Pancreas (tissue), 10 donors: ENCODE data around the gene ITPKB. TPM values are rescaled to one million over a fixed set of nuclear protein-coding genes. Genes with fewer than 3 reads are reported as not detected.

Experiments used
- ATAC-seq, 4 donors: fragments of 200-7000 bp; cut with Tn5 transposase; one replicate each; pipeline versions ENCODE4 v1.8.0 to v1.9.1; 2020; ENCODE audit warnings: mild to moderate bottlenecking in 4 of 4, moderate library complexity in 4 of 4
- DNase-seq, 6 donors: peaks; one replicate each; pipeline ENCODE4 v3.0.0-alpha.2; 2020
- FAIRE-seq: peaks from 2 replicates; lab custom pipeline; 2012; peaks lifted over from hg19 to GRCh38; lab: Jason Lieb, UNC
- H3K27ac ChIP-seq, 4 donors: fragments of 200-600 bp; sonication (generic); 1 replicate in 3 of 4; 2 replicates in 1 of 4; pipeline versions ENCODE4 v1.5.0 to v1.8.0; 2020
- H3K27me3 ChIP-seq, 4 donors: fragments of 200-600 bp; one replicate each; pipeline ENCODE4 v1.8.0; 2021
- H3K36me3 ChIP-seq, 3 donors: fragments of 200-600 bp; sonication (generic) in 1 of 3; one replicate each; pipeline versions ENCODE4 v1.5.0 to v1.8.0; 2020 to 2021
- H3K4me1 ChIP-seq, 3 donors: fragments of 200-600 bp; one replicate each; pipeline ENCODE4 v1.8.0; 2021
- H3K4me3 ChIP-seq, 4 donors: fragments of 200-600 bp; sonication (generic) in 2 of 4; one replicate each; pipeline versions ENCODE4 v1.5.0 to v1.8.0; 2020 to 2021
- H3K9me3 ChIP-seq, 4 donors: fragments of 200-600 bp; one replicate each; pipeline ENCODE4 v1.8.0; 2021
- CTCF ChIP-seq, 4 donors: fragments of 200-600 bp; sonication (generic) in 3 of 4; IDR thresholded peaks; one replicate each; pipeline versions ENCODE4 v1.5.0 to v1.8.0; 2021; ENCODE audit warnings: antibody characterized with exemption in 4 of 4
- WGBS, 2 donors: extraction: QIAGEN DNeasy Blood & Tissue Kit; methylation state at CpG; one replicate each; pipeline ENCODE4 v1.1.7; 2013; 5-methylcytosine and 5-hydroxymethylcytosine counted together
- intact Hi-C, 3 donors: fragments of 100-400 bp; cut with DNase I; formaldehyde crosslinking; loops; one replicate each; pipeline versions ENCODE4 v1.11.1 to v1.14.2; 2022
- polyA plus RNA-seq, 2 donors: library from polyadenylated mRNA; stranded (reverse); fragments of 200-250 nt; gene quantifications; one replicate each; pipeline ENCODE4 v1.2.3, GENCODE V29; 2013
- total RNA-seq, 6 donors: library from RNA; stranded (reverse); fragmentation: NEBNext Ultra II Directional in 4 of 6; extraction: Animal tissue kit (Norgen Biotek cat#: 25700) in 4 of 6; gene quantifications; one replicate each; pipeline versions ENCODE4 v1.2.1 to v1.2.4, GENCODE V29; 2021 to 2023
- donor health status: healthy with polysubstance abuse.
- donor health status: DM: no; HTN: no; CAD: no; lungs with moderate emphysema.
- donor health status: DM: no; HTN: no; CAD: no.
- donor health status: control.
- donor health status: control.
- donor health status: Bipolar disorder and iron deficiency.
- donor health status: DM: yes; HTN: yes; CAD: no.
- donor health status: DM: no; HTN: no; CAD: no.
- donor health status: DM: no; HTN: no; CAD: no.
- donor health status: DM: yes; HTN: yes; CAD: no.

The ITPKB gene
- total and polyA plus RNA-seq, 8 donors, result 3.8 to 13.9 (median 5.5) TPM

DNA sequence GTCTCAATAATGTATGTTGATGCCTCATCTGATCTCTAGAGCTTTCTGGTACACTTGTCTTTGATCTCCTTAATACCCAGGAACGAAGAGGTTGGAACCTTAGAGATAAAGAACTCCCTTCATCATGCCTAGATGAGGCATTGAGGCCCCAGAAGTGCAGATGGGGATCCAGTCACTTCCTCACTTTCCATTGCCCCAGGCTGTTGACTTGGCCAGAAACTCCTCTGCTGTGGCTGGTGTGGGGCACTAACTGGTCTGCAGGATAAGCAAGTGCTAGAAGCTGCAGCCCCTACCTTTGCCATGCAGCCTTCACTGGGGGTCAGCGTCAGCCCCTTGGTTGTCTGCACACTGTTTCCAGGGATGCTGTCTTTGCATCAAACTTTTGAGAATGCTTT, 140.6 kb downstream of the ITPKB start:
- TF ChIP-seq CTCF (IDR thresholded peaks at IDR 0.05), result no peak
- FAIRE-seq, result no peak
- intact Hi-C loops, result no loop called here
- Histone ChIP-seq H3K36me3 (no peaks in the 10 kb centered on the region), H3K4me3 (no peak overlapping the region), H3K9me3 (no peaks in the 10 kb centered on the region), H3K27me3 (no peaks in the 10 kb centered on the region), H3K4me1 (no peaks in the 10 kb centered on the region), H3K27ac (no peak overlapping the region)
- no peak for DNase-seq
- WGBS, 2 donors, result 81 to 86% methylated on average over 2 of the region's 2 CpGs
- no peak for ATAC-seq

DNA sequence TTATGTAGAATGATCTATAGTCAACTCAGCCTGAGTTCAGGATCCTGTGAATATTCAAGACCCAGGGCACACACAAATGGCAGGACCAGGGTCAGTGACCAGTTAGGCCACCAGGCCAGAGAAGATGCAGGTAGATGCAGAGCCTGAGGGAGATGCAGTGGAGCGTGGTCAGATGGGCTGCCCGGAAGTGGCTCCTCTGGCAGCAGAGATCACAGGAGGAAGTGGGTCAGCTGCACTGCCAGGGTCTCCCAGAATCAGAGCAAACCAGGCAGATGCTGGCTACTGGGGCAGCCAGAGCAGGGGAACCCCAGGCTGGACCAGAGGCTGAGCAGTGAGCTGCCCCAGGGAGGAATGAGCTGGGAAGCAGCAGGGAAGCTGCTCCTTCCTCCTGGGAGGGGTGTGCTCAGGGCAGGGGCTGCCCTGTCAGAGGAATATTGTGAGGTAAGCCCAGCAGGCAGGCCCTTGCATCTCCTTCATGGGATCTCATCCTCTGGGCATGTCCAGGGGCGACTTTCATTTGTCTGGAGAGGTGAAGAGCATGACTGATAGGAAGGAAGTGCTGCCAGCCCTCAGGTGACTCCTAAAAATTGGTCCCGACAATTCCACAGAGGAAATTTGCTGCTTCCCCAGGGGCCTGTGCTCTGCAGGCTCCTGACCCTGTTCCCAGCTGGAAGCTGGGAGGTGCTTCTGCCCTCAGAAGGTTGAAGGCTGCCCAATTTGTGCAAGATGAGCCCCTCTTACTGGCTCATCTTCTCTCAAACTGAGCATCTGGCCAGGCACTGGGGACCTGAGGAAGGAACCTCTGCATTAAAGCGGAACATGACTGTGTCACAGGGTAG, 141.2 kb downstream of the ITPKB start:
- DNase-seq (peak in 1 of 6 donors; percentile 17), FAIRE-seq (no peak)

DNA sequence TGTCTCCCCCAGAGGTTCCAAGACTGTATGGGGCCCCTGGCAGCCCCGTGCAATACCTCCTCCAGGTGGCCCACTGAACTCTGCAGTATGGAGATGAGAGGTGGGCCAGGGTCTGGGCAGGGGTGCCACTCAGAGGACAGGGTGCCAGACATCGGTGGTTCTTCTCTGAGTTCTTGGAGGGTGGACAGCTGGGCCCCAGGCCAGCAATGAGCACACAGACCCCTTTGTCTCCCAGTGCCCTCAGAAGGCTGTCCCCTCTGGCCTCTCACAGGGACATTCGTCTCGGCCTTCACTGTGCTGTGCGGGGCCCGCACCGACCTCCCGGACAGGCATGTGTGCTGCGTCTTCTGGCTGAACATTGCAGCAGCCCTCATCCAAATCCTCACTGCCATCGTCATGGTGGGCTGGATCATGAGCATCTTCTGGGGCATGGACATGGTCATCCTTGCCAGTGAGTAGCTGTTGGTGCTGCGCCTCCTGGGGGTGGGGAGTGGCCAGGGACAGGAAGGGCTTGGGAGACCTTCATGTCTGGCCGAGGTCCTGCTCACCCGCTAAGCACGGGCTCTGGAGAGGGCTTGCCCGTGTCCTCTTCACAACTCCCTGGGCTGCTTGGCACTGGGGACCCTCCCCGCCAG, 142.4 kb downstream of the ITPKB start:
- H3K4me1 ChIP-seq, result no peaks in the 10 kb centered on the region
- H3K27me3 ChIP-seq, result no peaks in the 10 kb centered on the region
- no peaks in the 10 kb centered on the region for H3K36me3 ChIP-seq
- intact Hi-C loops, result no loop called here
- H3K27ac ChIP-seq, result no peak overlapping the region
- WGBS, 2 donors, result 85 to 89% methylated on average over 16 of the region's 16 CpGs
- TF ChIP-seq CTCF (IDR thresholded peaks at IDR 0.05), result no peak
- H3K9me3 ChIP-seq, result no peaks in the 10 kb centered on the region
- FAIRE-seq (no peak), ATAC-seq (no peak), DNase-seq (peak in 1 of 6 donors; percentile 56)
- H3K4me3 ChIP-seq, result no peak overlapping the region

More for the DNA sequence above, 141.2 kb downstream of the ITPKB start:
- WGBS, 2 donors, result 85 to 96% methylated on average over 5 of the region's 5 CpGs
- H3K27me3 ChIP-seq, result no peaks in the 10 kb centered on the region
- intact Hi-C loops, result no loop called here
- no peaks in the 10 kb centered on the region for H3K4me1 ChIP-seq
- H3K27ac ChIP-seq, result no peak overlapping the region
- no peaks in the 10 kb centered on the region for H3K36me3 ChIP-seq
- H3K9me3 ChIP-seq, result no peaks in the 10 kb centered on the region
- TF ChIP-seq CTCF (IDR thresholded peaks at IDR 0.05), result no peak
- no peak for ATAC-seq
- H3K4me3 ChIP-seq, result no peak overlapping the region

- Histone ChIP-seq H3K9me3 (no peaks in the 10 kb centered on the region), H3K27ac (no peak overlapping the region), H3K36me3 (no peaks in the 10 kb centered on the region), H3K4me1 (peaks cover 0 to 7% (median 3%) of the 10 kb centered on the region in 3 donors), H3K4me3 (no peak overlapping the region), H3K27me3 (no peaks in the 10 kb centered on the region)
- no peak for FAIRE-seq
- no peak for TF ChIP-seq CTCF (IDR thresholded peaks at IDR 0.05)
- intact Hi-C loops, result no loop called here
- 86 to 90% methylated on average over 8 of the region's 8 CpGs for WGBS, 2 donors
- DNase-seq, result no peak
- no peak for ATAC-seq
Measured at GRCh38 chr1:226593541-226593940, 145.5 kb downstream of the ITPKB start.

DNA sequence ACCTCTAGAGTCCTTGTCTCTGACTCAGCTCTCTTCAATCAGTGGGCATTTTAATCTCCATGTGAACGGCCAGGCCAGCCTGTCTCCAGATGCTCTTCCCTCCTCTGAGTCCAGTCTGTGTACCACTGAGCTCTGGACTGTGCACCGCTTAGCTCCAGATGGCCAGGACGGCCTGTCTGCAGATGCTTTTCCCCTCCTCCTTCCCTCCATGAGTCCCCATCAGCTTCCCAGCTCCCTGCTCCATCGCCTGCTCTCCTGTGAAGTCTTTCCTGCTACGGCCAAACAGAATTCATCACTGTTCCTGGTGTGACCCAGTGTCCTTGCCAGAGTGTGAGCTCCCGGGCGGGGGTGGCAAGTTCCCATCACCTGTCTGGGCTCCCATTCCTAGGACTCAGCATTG, 148.5 kb downstream of the ITPKB start:
- no peak for FAIRE-seq
- Histone ChIP-seq H3K4me1 (peaks cover 0 to 7% (median 6%) of the 10 kb centered on the region in 3 donors), H3K36me3 (no peaks in the 10 kb centered on the region), H3K4me3 (no peak overlapping the region), H3K27ac (no peak overlapping the region), H3K9me3 (no peaks in the 10 kb centered on the region), H3K27me3 (no peaks in the 10 kb centered on the region)
- no peak for TF ChIP-seq CTCF (IDR thresholded peaks at IDR 0.05)
- no peak for DNase-seq
- WGBS, 2 donors, result 90 to 91% methylated on average over 7 of the region's 7 CpGs
- intact Hi-C loops, result no loop called here
- no peak for ATAC-seq
